ENCODE data around the gene SIL1. TPM values are rescaled to one million over a fixed set of nuclear protein-coding genes. Genes with fewer than 3 reads are reported as not detected.

Gene SIL1
- total RNA-seq, 1 experiment from 2014 or later, result 46.5 TPM

- no peak overlapping the region for H2AFZ ChIP-seq
- H3K27ac ChIP-seq, result no peak overlapping the region
- no peaks in the 10 kb centered on the region for H3K9me2 ChIP-seq (ENCODE audit: insufficient read depth)
- H3K36me3 ChIP-seq (ENCODE audit: low read depth), result peaks cover 45% of the 10 kb centered on the region
- H4K20me1 ChIP-seq (ENCODE audit: insufficient read depth), result peaks cover 20% of the 10 kb centered on the region
- ChIA-PET CTCF (no interaction called here), POLR2A (ENCODE audit: unreplicated experiment) (no interaction called here)
- no peak overlapping the region for H3K4me2 ChIP-seq
- H3K4me1 ChIP-seq (replicated peaks; ENCODE audit: insufficient read depth), result no peaks in the 10 kb centered on the region
- peaks cover 31% of the 10 kb centered on the region; the same call in 1 of the 2 replicates for H3F3A ChIP-seq (ENCODE audit: insufficient read depth, low read depth)
- TF ChIP-seq CTCF (conservative IDR thresholded peaks at IDR 0.05) (no peak), EZH2 (IDR thresholded peaks at IDR 0.05; ENCODE audit: low read depth) (no peak)
- H3K27me3 ChIP-seq (ENCODE audit: insufficient read depth, low read depth), result no peaks in the 10 kb centered on the region
- H3K79me2 ChIP-seq (ENCODE audit: low read depth), result no peaks in the 10 kb centered on the region
- H3K9me3 ChIP-seq (ENCODE audit: insufficient read depth, low read depth), result no peaks in the 10 kb centered on the region
- no peak overlapping the region for H3K4me3 ChIP-seq
- DNase-seq, result no peak
- BruUV-seq (replicated peaks), result no TSS peak
- intact Hi-C loops (cut with micrococcal nuclease; ENCODE audit: unreplicated experiment), result no loop called here
Measured at GRCh38 chr5:138929571-138929955, 268.6 kb downstream of the SIL1 start.

- CTCF ChIA-PET, result no interaction called here
- Histone ChIP-seq H2AFZ (no peak overlapping the region), H3K4me3 (no peak overlapping the region), H3K27me3 (ENCODE audit: insufficient read depth, low read depth) (no peaks in the 10 kb centered on the region), H3K27ac (no peak overlapping the region), H3K9me3 (ENCODE audit: insufficient read depth, low read depth) (no peaks in the 10 kb centered on the region), H3K9me2 (ENCODE audit: insufficient read depth) (no peaks in the 10 kb centered on the region), H4K20me1 (ENCODE audit: insufficient read depth) (peaks cover 33% of the 10 kb centered on the region), H3K4me2 (no peak overlapping the region), H3K36me3 (ENCODE audit: low read depth) (peaks cover 50% of the 10 kb centered on the region), H3F3A (ENCODE audit: insufficient read depth, low read depth) (peaks cover 32% of the 10 kb centered on the region; the same call in 1 of the 2 replicates), H3K79me2 (ENCODE audit: low read depth) (no peaks in the 10 kb centered on the region), H3K4me1 (replicated peaks; ENCODE audit: insufficient read depth) (no peaks in the 10 kb centered on the region)
- no peak for TF ChIP-seq EZH2 (IDR thresholded peaks at IDR 0.05; ENCODE audit: low read depth)
- no peak for TF ChIP-seq CTCF (conservative IDR thresholded peaks at IDR 0.05)
- DNase-seq, result no peak
- POLR2A ChIA-PET (ENCODE audit: unreplicated experiment), result no interaction called here
- no TSS peak for BruUV-seq (replicated peaks)
- intact Hi-C loops (cut with micrococcal nuclease; ENCODE audit: unreplicated experiment), result no loop called here
Measured at GRCh38 chr5:138927979-138928378, 270.2 kb downstream of the SIL1 start.

GRCh38 chr5:138927544-138927943 lies 270.6 kb downstream of the SIL1 start:
- peaks cover 46% of the 10 kb centered on the region for H3K36me3 ChIP-seq (ENCODE audit: low read depth)
- H3K27me3 ChIP-seq (ENCODE audit: insufficient read depth, low read depth), result no peaks in the 10 kb centered on the region
- no peaks in the 10 kb centered on the region for H3K4me1 ChIP-seq (replicated peaks; ENCODE audit: insufficient read depth)
- intact Hi-C loops (cut with micrococcal nuclease; ENCODE audit: unreplicated experiment), result no loop called here
- ChIA-PET POLR2A (ENCODE audit: unreplicated experiment) (no interaction called here), CTCF (no interaction called here)
- no peak overlapping the region for H3K4me3 ChIP-seq
- peaks cover 34% of the 10 kb centered on the region for H4K20me1 ChIP-seq (ENCODE audit: insufficient read depth)
- no peak for DNase-seq
- H3K27ac ChIP-seq, result no peak overlapping the region
- H3K9me3 ChIP-seq (ENCODE audit: insufficient read depth, low read depth), result no peaks in the 10 kb centered on the region
- no peaks in the 10 kb centered on the region for H3K9me2 ChIP-seq (ENCODE audit: insufficient read depth)
- no peak overlapping the region for H2AFZ ChIP-seq
- peaks cover 32% of the 10 kb centered on the region; the same call in 1 of the 2 replicates for H3F3A ChIP-seq (ENCODE audit: insufficient read depth, low read depth)
- TF ChIP-seq CTCF (conservative IDR thresholded peaks at IDR 0.05) (no peak), EZH2 (IDR thresholded peaks at IDR 0.05; ENCODE audit: low read depth) (no peak)
- no peaks in the 10 kb centered on the region for H3K79me2 ChIP-seq (ENCODE audit: low read depth)
- H3K4me2 ChIP-seq, result no peak overlapping the region
- no TSS peak for BruUV-seq (replicated peaks)
